RWPE1 (cell line): ENCODE data around the gene C15orf39.

Source experiments
- CTCF ChIA-PET: fragments of 350-600 bp; sonication (Branson Sonifier 250); formaldehyde crosslinking; extraction: SDS; loops from one replicate; lab custom pipeline; 2021; lab: Yijun Ruan, JAX
- POLR2A ChIA-PET: fragments of 400-600 bp; formaldehyde crosslinking; extraction: SDS; loops from one replicate; lab custom pipeline; 2020; ENCODE audit warnings: antibody characterized with exemption; ENCODE audit not compliant: low non-redundant PET; lab: Yijun Ruan, JAX
- DNase-seq: peaks from one replicate; pipeline ENCODE4 v3.0.0; 2012; ENCODE audit warnings: low spot score
- H3K27ac ChIP-seq: fragments of 450-650 bp; 2 replicates; pipeline ENCODE4 v1.5.1; 2017
- TF ChIP-seq, protein P1 (sequence below): fragments of 450-650 bp; conservative IDR thresholded peaks from 2 replicates; pipeline ENCODE4 v1.5.1; 2017; ENCODE audit warnings: low read depth, mild to moderate bottlenecking

Gene C15orf39

DNA sequence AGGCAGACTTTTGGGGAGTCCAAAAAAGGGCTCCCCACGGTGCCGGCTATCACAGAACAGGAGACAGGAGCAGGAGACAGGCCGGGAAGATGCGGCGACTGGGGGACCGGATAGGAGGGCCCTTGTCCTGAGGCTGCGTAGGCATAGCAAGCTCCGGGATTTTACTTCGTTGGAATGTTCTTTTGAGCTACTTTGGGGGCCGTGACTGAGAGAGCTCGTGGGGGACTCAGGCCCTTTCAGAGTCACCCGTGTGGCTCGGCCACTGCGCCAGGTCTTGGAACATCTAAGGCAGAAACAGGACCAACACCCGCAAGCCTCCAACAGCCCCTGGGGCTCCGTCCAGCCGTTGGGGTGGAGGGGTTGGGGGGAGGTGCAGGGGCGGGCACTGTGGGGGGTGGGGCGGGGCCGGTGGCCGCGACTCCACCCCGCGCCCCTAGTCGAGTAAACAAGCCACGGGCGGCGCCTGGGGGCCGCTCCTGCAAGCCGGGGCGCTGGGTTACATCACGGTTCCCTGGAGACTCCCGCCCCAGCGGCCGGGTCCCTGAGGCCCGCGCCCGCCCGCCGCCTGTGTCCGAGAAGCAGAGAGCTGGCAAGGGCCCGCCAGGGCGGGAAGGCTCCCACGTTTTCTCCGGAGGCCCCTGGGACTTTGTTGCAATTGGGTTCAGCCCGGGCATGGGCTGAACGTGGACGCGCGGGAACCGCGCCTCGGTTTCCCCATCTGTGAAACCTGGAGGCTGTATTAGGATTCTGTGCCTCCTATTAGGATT is 23.3 kb upstream of the C15orf39 start:
- DNase-seq: no peak
- CTCF ChIA-PET: no interaction called here
- H3K27ac ChIP-seq: no peak overlapping the region
- POLR2A ChIA-PET: no interaction called here
- TF ChIP-seq, protein P1, sequence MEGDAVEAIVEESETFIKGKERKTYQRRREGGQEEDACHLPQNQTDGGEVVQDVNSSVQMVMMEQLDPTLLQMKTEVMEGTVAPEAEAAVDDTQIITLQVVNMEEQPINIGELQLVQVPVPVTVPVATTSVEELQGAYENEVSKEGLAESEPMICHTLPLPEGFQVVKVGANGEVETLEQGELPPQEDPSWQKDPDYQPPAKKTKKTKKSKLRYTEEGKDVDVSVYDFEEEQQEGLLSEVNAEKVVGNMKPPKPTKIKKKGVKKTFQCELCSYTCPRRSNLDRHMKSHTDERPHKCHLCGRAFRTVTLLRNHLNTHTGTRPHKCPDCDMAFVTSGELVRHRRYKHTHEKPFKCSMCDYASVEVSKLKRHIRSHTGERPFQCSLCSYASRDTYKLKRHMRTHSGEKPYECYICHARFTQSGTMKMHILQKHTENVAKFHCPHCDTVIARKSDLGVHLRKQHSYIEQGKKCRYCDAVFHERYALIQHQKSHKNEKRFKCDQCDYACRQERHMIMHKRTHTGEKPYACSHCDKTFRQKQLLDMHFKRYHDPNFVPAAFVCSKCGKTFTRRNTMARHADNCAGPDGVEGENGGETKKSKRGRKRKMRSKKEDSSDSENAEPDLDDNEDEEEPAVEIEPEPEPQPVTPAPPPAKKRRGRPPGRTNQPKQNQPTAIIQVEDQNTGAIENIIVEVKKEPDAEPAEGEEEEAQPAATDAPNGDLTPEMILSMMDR: no peak

DNA sequence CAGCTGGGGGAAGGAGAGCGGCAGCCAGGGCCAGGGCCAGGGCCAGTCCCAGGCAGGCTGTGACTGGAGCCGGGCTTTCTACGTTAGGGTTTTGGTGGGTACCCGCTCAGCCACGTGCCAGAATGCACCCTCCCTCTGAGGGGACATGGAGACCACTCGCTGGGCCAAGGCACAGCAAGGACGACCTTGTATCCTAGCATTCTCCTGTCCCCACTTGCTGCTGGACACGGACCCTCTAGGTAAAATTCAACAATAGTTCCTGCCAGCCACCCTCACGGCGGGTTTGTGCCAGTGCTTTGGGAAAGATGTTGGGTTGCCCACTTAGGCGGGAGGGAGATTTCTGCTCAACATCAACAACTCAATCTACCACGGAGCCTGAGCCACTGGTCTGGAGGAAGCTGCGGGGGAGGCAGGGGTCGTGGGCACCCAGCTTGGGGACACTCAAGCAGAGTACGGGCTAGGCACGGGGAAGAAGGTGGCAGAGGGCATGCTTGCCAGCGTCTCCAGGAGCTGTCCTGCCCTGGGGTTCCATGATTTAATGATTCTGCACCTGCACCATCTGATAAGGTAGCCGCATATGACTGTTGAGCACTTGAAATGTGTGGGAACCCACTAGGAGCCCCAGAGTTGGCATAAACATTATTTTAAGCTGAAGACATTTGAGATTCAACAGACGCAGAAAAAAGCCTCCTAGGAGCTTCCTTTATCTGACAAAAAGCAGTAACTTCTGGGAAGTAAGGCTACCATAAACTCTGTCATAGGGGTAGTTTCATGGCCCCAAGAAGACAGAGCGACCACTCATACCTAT is 22.5 kb upstream of the C15orf39 start:
- ChIA-PET POLR2A (no interaction called here), CTCF (no interaction called here)
- H3K27ac ChIP-seq: no peak overlapping the region
- TF ChIP-seq, protein P1: no peak
- no peak for DNase-seq

DNA sequence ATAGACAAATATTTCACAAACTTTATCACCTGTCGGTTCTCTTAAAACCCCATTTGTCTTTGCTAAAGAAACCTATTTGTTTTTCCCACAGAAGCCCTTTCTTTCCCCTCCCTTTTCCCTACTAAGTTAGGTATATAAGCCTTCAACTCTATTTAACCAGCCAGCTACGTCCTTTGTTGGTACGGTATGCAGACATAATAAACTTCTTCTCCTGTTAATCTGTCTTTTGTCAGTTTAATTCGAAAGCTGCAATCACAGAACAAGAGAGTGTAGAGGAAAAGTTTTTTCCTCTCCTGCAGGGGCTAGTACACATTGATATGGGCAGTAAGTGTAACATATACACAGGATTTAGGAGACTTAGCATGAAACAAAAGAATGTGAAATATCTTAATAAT is 21.9 kb upstream of the C15orf39 start:
- TF ChIP-seq, protein P1: no peak
- CTCF ChIA-PET: no interaction called here
- no peak for DNase-seq
- no peak overlapping the region for H3K27ac ChIP-seq
- POLR2A ChIA-PET: no interaction called here

DNA sequence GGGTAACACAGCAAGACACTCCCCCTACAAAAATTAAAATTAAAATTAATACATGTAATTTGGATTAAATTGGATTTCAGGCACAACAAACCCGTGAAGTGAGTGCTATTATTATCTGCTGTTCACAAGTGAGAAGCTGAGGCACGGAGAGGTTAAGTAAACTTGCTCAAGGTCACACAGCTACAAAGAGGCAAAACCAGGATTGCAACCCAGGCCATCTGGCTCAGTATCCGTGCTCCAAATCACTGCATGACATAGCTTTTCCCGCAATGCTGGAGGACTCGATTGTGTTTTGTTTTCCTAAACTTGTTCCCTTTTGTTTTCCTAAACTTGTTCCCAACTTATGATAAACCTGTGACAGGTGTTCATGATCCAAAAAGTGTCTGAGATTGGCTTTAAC is 19.9 kb upstream of the C15orf39 start:
- TF ChIP-seq, protein P1: no peak
- CTCF ChIA-PET: interaction anchor here (0.9 to 1.1 kb wide), 2 partner anchors 11 to 153 kb away, joined by 3 to 5 read pairs; no protein-coding TSS in a partner anchor
- no peak for DNase-seq
- H3K27ac ChIP-seq: no peak overlapping the region
- POLR2A ChIA-PET: no interaction called here

DNA sequence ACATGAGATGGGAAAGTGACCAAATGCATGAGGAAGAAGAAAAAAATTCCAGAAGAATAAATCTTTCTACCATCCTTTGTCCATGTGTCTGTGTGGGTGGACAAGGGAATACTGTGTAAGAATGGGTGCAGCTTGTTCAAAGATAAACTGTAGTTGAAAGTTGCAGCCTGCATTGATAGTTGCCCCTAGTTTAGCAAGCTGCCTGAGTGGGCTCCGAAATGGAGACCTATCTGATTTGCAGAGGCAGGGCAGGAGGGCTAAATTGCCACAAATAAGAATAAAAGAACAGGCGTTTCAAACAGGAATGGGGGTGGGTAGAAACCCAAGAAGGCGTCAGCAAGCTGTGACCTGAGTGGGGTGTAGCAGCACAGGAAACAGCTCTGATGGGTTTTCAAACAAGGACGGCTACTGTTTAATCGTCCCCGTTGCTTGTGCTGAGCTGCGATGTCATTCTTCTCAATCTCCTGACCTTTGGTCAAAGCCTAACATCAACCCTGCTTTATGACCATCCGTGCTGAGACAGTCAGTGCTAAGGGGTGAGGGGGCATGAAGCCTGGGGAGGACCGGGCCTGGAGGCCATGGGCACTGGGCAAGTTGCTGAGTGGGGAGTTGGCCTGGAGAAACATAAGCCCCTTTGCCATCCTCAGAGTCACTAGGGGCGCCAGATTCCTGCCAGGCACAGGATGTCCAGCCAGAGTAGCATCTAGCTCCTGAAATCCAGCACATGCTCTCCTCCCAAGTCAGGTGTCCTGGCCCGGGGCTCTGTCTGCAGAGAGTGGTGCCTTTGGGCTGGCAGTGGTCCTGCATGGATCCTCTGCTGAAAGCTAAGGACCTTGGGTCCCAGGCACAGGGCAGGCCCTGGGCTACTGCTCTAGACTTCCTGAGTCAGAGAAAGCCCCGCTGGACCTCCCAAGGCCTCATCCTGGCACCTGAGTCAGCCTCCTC is 19.2 kb upstream of the C15orf39 start:
- DNase-seq: no peak
- ChIA-PET CTCF (interaction anchor here (0.6 to 1.1 kb wide), 3 partner anchors 11 to 153 kb away, joined by 3 to 5 read pairs (median 4); no protein-coding TSS in a partner anchor), POLR2A (no interaction called here)
- no peak overlapping the region for H3K27ac ChIP-seq
- TF ChIP-seq, protein P1: no peak
